HuH-7 (cell line): ENCODE results near the gene PABPC3.

Source experiments
- DNase-seq: peaks from one replicate; pipeline ENCODE4 v3.0.0; 2011; ENCODE audit warnings: low spot score

The PABPC3 gene

GRCh38 chr13:25111585-25111956, 15.6 kb downstream of the PABPC3 start:
- no peak for DNase-seq

GRCh38 chr13:25112695-25113255, 16.8 kb downstream of the PABPC3 start:
- DNase-seq: no peak

GRCh38 chr13:25114220-25114619, 18.3 kb downstream of the PABPC3 start:
- peak; percentile 63 for DNase-seq

DNA sequence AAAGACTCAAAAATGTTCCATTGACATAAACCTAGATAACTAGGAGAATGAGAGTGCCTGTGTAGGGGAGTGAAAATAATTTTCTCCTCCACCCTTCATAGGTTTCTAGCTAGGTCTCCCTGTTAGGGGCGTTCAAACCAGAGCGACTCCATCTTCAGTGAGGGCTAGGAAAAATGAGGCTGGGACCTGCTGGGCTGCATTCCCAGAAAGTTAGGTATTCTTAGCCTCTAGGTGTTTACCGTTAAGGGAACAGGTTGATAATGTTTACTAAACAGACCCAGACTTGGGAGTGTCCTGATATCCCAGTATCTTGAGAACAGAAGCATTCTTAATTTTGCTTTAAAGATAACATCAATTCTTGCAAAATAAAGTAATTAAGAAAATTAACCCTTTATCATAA, 20.1 kb downstream of the PABPC3 start:
- DNase-seq: no peak

DNA sequence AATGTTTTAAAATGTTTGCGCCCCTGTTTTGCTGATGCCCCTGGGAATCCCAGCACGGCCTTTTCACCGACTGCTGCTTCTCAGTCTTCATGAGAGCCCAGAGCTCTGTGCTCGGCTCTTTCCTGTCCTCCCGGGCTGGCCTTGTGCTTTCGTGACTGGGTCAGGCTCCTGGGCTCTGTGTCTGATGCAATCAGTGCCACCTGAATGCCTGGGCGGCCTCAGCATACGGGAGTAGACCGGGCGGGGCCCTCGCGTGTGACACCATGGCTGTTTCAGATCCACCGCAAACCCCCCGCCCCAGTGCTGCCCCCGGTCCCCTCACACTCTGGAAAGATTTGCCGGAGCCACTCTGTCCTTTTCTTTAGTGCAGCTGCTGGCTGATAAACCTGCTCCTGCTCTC, 21.4 kb downstream of the PABPC3 start:
- no peak for DNase-seq

GRCh38 chr13:25118378-25118905, 22.5 kb downstream of the PABPC3 start:
- no peak for DNase-seq

DNA sequence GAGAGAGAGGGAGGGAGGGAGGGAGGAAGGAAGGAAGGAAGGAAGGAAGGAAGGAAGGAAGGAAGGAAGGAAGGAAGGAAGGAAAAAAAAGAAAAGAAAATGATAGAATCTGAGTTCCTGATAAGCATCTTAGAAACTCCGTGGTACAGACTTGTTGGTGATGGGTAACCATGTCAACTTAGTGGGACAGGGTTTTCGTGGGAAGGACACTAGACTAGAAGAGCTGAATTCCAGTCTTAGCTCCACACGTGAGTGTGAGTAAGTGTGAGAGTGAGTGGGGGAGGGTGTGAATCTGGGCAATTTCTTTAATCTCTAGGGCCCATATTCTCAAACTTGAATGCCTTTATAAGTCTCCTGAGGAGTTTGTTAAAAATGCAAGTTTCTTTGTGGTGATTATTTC, 35.0 kb downstream of the PABPC3 start:
- DNase-seq: no peak

DNA sequence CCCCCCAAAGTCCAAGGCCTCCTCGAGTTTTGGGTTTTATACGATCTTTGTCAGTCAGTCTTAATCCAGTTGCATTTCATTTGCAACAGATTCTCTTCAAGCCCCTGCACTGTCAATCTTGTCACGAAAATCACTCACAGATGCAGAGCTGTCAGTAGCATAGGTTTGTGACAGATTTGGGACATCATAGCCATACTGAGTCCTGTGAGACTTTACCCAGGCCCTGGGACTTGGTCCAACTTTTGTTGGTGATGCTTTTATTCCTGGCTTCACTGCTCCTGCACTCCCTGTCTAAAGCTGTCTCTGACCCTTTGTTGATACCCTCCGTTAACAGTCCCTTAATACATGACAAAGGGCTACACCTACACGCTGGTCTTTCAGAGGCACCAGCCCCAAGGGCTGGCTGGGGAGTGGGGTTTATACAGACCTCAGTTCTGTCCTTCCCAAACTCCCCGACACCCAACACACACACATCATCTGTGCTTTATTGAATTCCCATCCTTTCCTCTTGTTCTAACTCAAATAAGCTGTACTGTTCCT, 36.0 kb downstream of the PABPC3 start:
- DNase-seq: no peak

DNA sequence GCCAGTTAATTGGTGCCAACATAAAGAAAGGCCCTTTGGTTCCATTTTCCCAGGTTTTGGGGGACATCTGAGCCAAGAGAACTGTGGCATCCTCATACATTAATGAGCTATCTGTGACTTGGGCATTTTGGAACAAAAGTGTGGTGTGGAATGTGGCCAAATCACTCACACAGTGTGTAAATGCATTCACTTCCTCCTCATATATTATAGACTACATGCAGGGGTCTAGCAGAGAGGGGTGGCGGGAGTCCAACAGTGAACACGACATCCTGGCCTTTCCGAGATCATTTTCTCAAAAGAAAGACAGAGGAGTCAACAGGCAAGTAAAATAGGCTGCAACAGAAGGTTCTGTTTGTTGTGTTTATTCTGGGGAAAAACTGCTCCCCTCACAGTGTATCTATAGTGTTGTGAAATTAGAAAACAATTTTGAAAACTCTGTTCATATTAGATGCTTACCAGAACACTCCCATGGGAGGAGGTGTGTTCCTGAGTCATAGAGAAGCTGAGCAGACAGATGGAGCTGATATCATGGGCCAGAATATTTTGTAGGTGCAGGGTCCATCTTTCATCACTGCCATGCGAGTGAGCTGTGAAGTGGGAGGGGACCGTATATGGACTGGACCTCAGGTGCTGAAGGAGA, 36.9 kb downstream of the PABPC3 start:
- no peak for DNase-seq

- DNase-seq: no peak
Observed at GRCh38 chr13:25135896-25136295, 40.0 kb downstream of the PABPC3 start.

- DNase-seq: no peak
Observed at GRCh38 chr13:25136880-25137787, 41.2 kb downstream of the PABPC3 start.

- DNase-seq: no peak
Observed at GRCh38 chr13:25137788-25138115, 41.8 kb downstream of the PABPC3 start.

GRCh38 chr13:25141042-25141441, 45.1 kb downstream of the PABPC3 start:
- no peak for DNase-seq

GRCh38 chr13:25143706-25144105, 47.8 kb downstream of the PABPC3 start:
- DNase-seq: no peak

DNA sequence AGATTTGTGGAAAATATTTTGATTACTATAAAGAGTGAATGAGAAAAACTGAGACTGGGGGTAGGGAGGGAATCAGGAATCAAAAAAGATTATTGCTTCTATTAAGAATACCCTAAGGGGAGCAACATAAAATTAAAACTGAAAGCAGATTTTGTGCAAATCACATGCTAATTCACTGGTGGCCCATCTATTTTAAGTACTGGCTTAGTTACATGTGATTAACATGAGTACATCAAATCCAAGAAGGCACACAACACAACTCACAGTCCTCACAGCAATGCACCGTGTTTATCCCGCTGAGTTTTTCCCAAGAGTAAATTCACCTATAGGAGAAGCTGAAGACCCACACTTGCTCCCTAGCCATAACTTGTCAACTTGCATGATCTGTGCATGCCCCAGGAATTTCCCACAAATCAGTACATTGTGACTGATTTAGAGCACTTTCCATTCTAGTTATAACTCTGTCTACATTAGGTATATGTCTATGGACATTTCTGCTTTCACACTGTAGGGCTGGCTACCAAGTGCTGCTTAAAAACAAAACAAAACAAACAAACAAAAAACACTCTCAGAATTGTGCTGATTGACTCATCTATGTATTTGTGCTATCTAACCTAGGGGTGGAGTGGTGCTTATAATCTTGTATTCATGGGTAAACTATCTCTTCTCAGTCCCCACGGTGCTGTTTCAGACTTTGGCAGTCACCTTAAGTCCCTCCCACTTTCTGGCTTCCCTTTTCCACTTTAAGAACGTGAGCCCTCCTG, 51.9 kb downstream of the PABPC3 start:
- no peak for DNase-seq

DNA sequence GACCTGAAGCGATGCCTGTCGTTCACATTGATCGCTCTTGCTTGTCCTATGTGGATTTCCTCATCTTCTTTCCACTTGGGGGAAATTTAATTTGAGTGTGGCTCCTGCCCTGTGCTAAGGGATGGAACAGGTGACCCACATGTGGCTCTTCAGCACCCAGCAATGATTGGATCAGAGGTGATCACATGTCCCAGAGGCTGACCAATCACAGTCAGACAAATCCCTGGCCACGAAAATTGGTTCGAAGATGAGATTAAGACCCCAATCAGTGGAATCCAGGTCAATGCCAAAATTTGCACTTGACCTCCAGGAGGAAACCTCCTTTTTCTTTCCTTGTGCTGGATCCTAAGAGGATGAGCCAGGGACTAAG, 52.5 kb downstream of the PABPC3 start:
- DNase-seq: no peak
